PC-3 (cell line): ENCODE results near the gene DENND4C. TPM values are rescaled to one million over a fixed set of nuclear protein-coding genes. Genes with fewer than 3 reads are reported as not detected.

Source experiments
- ATAC-seq: fragments of 200-7000 bp; cut with Tn5 transposase; 2 replicates; pipeline ENCODE4 v1.9.1; 2020; ENCODE audit warnings: mild to moderate bottlenecking, moderate library complexity
- BruUV-seq: library from RNA; stranded (reverse); fragments of 400-500 nt; replicated peaks from 2 replicates; lab custom pipeline; 2021; lab: Mats Ljungman, UMichigan
- CTCF ChIA-PET: fragments of 300-600 bp; sonication (Branson Sonifier 250); formaldehyde crosslinking; loops from one replicate; lab custom pipeline; 2022; ENCODE audit warnings: antibody characterized with exemption; lab: Charles Lee
- POLR2A ChIA-PET: fragments of 300-600 bp; sonication (Branson Sonifier 250); formaldehyde crosslinking; loops from one replicate; lab custom pipeline; 2022; ENCODE audit warnings: antibody characterized with exemption; ENCODE audit not compliant: unreplicated experiment; lab: Charles Lee
- DNase-seq: peaks from one replicate; pipeline ENCODE4 v3.0.0-alpha.2; 2015
- H2AFZ ChIP-seq: fragments of 300-600 bp; sonication (generic); 2 replicates; pipeline ENCODE4 v1.6.0; 2016; ENCODE audit warnings: antibody characterized with exemption, low read length
- H3F3A ChIP-seq: fragments of 300-600 bp; sonication (generic); one replicate; pipeline ENCODE4 v1.6.0; 2017; ENCODE audit warnings: antibody characterized with exemption, low read length, control low read depth, mild to moderate bottlenecking; ENCODE audit not compliant: unreplicated experiment
- H3K27ac ChIP-seq: fragments of 300-600 bp; sonication (generic); 2 replicates; pipeline ENCODE4 v1.5.1; 2016; ENCODE audit warnings: mild to moderate bottlenecking, low read length
- H3K27me3 ChIP-seq: fragments of 300-600 bp; sonication (generic); 2 replicates; pipeline ENCODE4 v1.6.1; 2016; ENCODE audit warnings: low read length, mixed read lengths
- H3K36me3 ChIP-seq: fragments of 300-600 bp; sonication (generic); 2 replicates; pipeline ENCODE4 v1.6.1; 2016; ENCODE audit warnings: low read depth, mixed run types, low read length, mixed read lengths
- H3K4me1 ChIP-seq: fragments of 300-600 bp; sonication (generic); 2 replicates; pipeline ENCODE4 v1.5.1; 2016; ENCODE audit warnings: low read length; ENCODE audit not compliant: insufficient read depth
- H3K4me2 ChIP-seq: fragments of 300-600 bp; sonication (generic); 2 replicates; pipeline ENCODE4 v1.6.0; 2016; ENCODE audit warnings: low read length
- H3K4me3 ChIP-seq: fragments of 300-600 bp; sonication (generic); 2 replicates; pipeline ENCODE4 v1.5.1; 2016; ENCODE audit warnings: mild to moderate bottlenecking, low read length, mixed read lengths
- H3K79me2 ChIP-seq: fragments of 300-600 bp; sonication (generic); 2 replicates; pipeline ENCODE4 v1.6.1; 2017; ENCODE audit warnings: low read length, mixed read lengths
- H3K9ac ChIP-seq: fragments of 300-600 bp; sonication (generic); 2 replicates; pipeline ENCODE4 v1.6.0; 2016; ENCODE audit warnings: mild to moderate bottlenecking, low read length
- H3K9me2 ChIP-seq: fragments of 300-600 bp; sonication (generic); replicated peaks from 2 replicates; pipeline ENCODE4 v1.6.1; 2016; ENCODE audit warnings: mixed run types, low read length, mixed read lengths
- H3K9me3 ChIP-seq: fragments of 300-600 bp; sonication (generic); 2 replicates; pipeline ENCODE4 v1.6.1; 2016; ENCODE audit warnings: low read length, mixed read lengths
- H4K20me1 ChIP-seq: fragments of 300-600 bp; sonication (generic); 2 replicates; pipeline ENCODE4 v1.6.1; 2016; ENCODE audit warnings: low read length, mixed read lengths
- CTCF ChIP-seq: fragments of 300-600 bp; sonication (generic); conservative IDR thresholded peaks from 2 replicates; pipeline ENCODE4 v1.5.1; 2017; ENCODE audit warnings: antibody characterized with exemption, low read depth, mild to moderate bottlenecking, low read length
- EZH2 ChIP-seq: fragments of 300-600 bp; sonication (generic); IDR thresholded peaks from one replicate; pipeline ENCODE4 v1.6.1; 2017; ENCODE audit warnings: antibody characterized with exemption, mild to moderate bottlenecking, low read length; ENCODE audit not compliant: unreplicated experiment
- EZH2phosphoT487 ChIP-seq: fragments of 300-600 bp; sonication (generic); IDR thresholded peaks from 2 replicates; pipeline ENCODE4 v1.6.1; 2018; ENCODE audit warnings: mild to moderate bottlenecking, antibody characterized with exemption, low read length, borderline replicate concordance
- intact Hi-C: fragments of 100-400 bp; cut with micrococcal nuclease; formaldehyde crosslinking; loops from 2 replicates; pipeline ENCODE4 v1.9.0; 2023
- total RNA-seq: library from RNA; depleted of rRNA; stranded (reverse); fragments of >200 nt; gene quantifications from 2 replicates; pipeline ENCODE4 v1.2.3, GENCODE V29; 2014

The DENND4C gene
- total RNA-seq, 1 experiment from 2014 or later = 20.9 TPM

- H3K27ac ChIP-seq = peak overlapping the region; percentile 36
- H3K4me2 ChIP-seq = peak overlapping the region; percentile 99
- intact Hi-C loops = loop anchor here (2.0 to 5.0 kb wide), 2 partner anchors 37 to 47 kb away; no protein-coding TSS in a partner anchor
- H3K27me3 ChIP-seq = no peaks in the 10 kb centered on the region
- BruUV-seq = TSS peak; percentile 40
- H4K20me1 ChIP-seq = no peaks in the 10 kb centered on the region
- peak; percentile 27 for ATAC-seq
- H3K36me3 ChIP-seq = no peaks in the 10 kb centered on the region
- H2AFZ ChIP-seq = peak overlapping the region; percentile 79
- TF ChIP-seq EZH2phosphoT487 (no peak), EZH2 (no peak), CTCF (no peak)
- POLR2A ChIA-PET = interaction anchor here (0.6 kb wide), 1 partner anchor 15 kb away, joined by 4 read pairs; no protein-coding TSS in a partner anchor
- H3K79me2 ChIP-seq = peaks cover 6% of the 10 kb centered on the region; the same call in 1 of the 2 replicates
- no peaks in the 10 kb centered on the region for H3F3A ChIP-seq
- no peaks in the 10 kb centered on the region for H3K9me2 ChIP-seq
- H3K9me3 ChIP-seq = no peaks in the 10 kb centered on the region
- H3K4me3 ChIP-seq = peak overlapping the region; percentile 92
- CTCF ChIA-PET = no interaction called here
- H3K4me1 ChIP-seq = peaks cover 26% of the 10 kb centered on the region
- peak overlapping the region; percentile 66 for H3K9ac ChIP-seq
- peak; percentile 27 for DNase-seq
Observed at GRCh38 chr9:19409401-19410194, 179.1 kb downstream of the DENND4C start.

GRCh38 chr9:19410195-19410503 lies 179.7 kb downstream of the DENND4C start:
- no TSS peak for BruUV-seq
- Histone ChIP-seq H3F3A (no peaks in the 10 kb centered on the region), H3K27ac (no peak overlapping the region), H3K27me3 (no peaks in the 10 kb centered on the region), H3K4me2 (peak overlapping the region; percentile 99), H3K4me3 (peak overlapping the region; percentile 92), H3K9me3 (no peaks in the 10 kb centered on the region), H3K9ac (no peak overlapping the region), H3K4me1 (peaks cover 24% of the 10 kb centered on the region), H2AFZ (peak overlapping the region; percentile 79; the same call in 1 of the 2 replicates), H3K79me2 (peaks cover 6% of the 10 kb centered on the region; the same call in 1 of the 2 replicates), H3K36me3 (no peaks in the 10 kb centered on the region), H3K9me2 (no peaks in the 10 kb centered on the region), H4K20me1 (no peaks in the 10 kb centered on the region)
- DNase-seq (no peak), ATAC-seq (no peak)
- ChIA-PET CTCF (no interaction called here), POLR2A (no interaction called here)
- TF ChIP-seq CTCF = no peak
- intact Hi-C loops = no loop called here

GRCh38 chr9:19410594-19410993 lies 180.1 kb downstream of the DENND4C start:
- BruUV-seq = no TSS peak
- H3K9me2 ChIP-seq = no peaks in the 10 kb centered on the region

More at GRCh38 chr9:19410594-19410993, 180.1 kb downstream of the DENND4C start:
- no peak overlapping the region for H3K27ac ChIP-seq
- no peak for DNase-seq
- no peaks in the 10 kb centered on the region for H4K20me1 ChIP-seq
- no peaks in the 10 kb centered on the region for H3K27me3 ChIP-seq
- H3K9ac ChIP-seq = no peak overlapping the region
- CTCF ChIA-PET = no interaction called here
- no peak overlapping the region for H3K4me3 ChIP-seq
- POLR2A ChIA-PET = no interaction called here
- H3K4me1 ChIP-seq = peaks cover 20% of the 10 kb centered on the region
- TF ChIP-seq EZH2 (no peak), EZH2phosphoT487 (no peak), CTCF (no peak)
- no peaks in the 10 kb centered on the region for H3F3A ChIP-seq
- intact Hi-C loops = no loop called here
- H3K9me3 ChIP-seq = no peaks in the 10 kb centered on the region
- no peak overlapping the region for H3K4me2 ChIP-seq
- no peak overlapping the region for H2AFZ ChIP-seq
- H3K36me3 ChIP-seq = no peaks in the 10 kb centered on the region
- ATAC-seq = no peak
- H3K79me2 ChIP-seq = peaks cover 6% of the 10 kb centered on the region; the same call in 1 of the 2 replicates
